VCaP (cell line): ENCODE data around the gene ALG2.
"Not testable (repeated sequence)": the region's sequence is repeated elsewhere in the genome, so short reads cannot be mapped to it uniquely, and the experiment has no call there.

Experiments
- H3K27ac ChIP-seq: fragments of 450-650 bp; 2 replicates; pipeline ENCODE4 v1.5.1; 2017
- TF ChIP-seq, protein P1 (sequence below): fragments of 450-650 bp; conservative IDR thresholded peaks from 2 replicates; pipeline ENCODE4 v1.5.1; 2017; ENCODE audit warnings: mild to moderate bottlenecking, moderate library complexity

ALG2 gene

DNA sequence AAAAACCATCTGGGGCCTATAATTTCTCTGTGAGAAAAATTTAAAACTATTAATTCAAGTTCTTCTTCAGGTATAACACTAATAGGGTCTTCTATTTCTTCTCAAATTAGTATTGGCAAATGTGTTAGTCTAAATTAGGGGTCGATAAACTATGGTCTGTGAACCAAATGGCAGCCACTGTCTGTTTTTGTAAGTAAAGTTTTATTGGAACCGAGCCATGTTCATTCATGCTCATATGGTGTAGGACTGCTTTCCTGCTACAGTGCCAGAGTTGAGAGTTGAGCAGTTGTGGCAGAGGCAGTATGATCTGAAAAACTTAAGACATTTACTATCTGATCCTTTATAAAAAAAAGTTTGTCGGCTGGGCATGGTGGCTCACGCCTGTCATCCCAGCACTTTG lies 29.4 kb upstream of the ALG2 start:
- no peak overlapping the region for H3K27ac ChIP-seq
- TF ChIP-seq, protein P1, sequence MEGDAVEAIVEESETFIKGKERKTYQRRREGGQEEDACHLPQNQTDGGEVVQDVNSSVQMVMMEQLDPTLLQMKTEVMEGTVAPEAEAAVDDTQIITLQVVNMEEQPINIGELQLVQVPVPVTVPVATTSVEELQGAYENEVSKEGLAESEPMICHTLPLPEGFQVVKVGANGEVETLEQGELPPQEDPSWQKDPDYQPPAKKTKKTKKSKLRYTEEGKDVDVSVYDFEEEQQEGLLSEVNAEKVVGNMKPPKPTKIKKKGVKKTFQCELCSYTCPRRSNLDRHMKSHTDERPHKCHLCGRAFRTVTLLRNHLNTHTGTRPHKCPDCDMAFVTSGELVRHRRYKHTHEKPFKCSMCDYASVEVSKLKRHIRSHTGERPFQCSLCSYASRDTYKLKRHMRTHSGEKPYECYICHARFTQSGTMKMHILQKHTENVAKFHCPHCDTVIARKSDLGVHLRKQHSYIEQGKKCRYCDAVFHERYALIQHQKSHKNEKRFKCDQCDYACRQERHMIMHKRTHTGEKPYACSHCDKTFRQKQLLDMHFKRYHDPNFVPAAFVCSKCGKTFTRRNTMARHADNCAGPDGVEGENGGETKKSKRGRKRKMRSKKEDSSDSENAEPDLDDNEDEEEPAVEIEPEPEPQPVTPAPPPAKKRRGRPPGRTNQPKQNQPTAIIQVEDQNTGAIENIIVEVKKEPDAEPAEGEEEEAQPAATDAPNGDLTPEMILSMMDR = no peak

DNA sequence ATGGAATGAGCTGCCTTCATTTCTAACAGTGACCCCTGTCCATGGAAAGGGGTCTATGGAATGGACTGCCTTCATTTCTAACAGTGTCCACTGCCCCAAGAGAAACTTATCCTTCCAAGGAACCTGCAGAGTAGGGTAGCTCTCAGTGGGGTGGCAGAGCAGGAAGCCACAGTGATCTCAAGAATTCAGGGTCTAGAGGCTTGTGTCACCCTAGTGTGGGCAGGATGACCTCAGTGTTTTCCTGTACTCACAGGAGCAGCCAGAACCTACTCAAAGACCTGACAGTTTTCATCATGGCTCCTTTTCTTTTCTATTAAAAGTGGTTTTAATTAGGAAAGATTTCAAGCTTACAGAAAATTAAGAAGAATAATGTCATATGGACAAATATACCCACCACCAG lies 27.9 kb upstream of the ALG2 start:
- TF ChIP-seq, protein P1 = no peak
- H3K27ac ChIP-seq = no peak overlapping the region

DNA sequence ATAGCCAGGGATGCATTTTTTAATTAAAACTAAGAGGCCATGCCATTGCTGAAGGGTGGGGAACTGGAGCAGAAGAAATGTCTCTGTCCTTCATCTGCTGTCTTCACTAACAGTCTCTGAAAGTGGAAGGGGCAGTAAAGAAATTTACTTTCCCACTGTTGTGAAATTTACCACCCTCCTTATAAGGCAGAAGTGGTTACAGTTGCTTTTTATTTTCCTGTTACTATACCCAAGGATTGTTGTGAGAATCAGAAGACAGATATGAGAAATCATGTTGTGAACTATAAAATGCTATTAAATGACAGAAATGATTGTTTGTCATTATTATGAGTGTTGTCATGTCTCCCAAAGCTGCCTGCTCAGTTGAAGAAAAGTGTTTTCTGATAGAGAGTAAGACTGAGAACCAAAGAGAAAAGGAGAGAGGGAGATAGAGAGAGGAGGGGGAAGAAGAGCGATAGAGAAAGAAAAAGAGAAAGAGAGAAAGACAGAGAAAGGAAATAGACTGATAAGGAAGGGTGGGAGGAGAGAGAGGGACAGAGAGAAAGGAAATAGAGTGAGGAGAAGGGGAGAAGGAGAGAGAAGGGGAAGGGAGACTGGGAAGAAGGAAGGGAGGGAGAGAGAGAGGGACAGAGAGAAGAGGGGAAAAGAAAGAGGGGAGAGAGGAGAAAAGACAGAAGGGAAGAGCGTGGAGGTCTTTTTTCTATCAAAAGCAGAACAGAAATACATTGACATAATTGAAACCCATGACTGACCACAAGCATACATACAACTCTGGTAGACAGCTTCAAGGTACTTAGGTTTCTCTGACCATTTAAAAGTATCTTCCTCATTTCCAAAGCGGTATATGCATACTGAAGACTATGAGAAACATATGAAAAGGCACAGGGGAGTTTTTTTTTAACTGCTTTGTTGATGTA lies 22.9 kb upstream of the ALG2 start:
- H3K27ac ChIP-seq = no peak overlapping the region

DNA sequence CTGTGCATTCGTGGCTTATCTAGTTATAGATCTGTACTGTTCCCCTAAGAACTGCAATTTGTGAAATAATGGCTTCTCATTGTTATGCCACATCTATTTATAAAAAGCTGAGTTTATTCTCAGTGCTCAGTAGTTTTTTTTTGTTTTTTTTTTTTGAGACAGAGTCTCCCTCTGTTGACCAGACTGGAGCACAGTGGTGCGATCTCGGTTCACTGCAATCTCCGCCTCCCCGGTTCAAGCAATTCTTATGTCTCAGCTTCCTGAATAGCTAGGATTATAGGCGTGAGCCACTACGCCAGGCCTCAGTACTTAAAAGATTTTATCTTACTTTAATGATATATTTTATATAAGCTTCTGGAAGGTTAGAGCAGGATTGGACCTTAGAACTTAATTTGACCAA lies 19.4 kb upstream of the ALG2 start:
- no peak overlapping the region for H3K27ac ChIP-seq

More for the DNA sequence above, 22.9 kb upstream of the ALG2 start:
- TF ChIP-seq, protein P1 = no peak

DNA sequence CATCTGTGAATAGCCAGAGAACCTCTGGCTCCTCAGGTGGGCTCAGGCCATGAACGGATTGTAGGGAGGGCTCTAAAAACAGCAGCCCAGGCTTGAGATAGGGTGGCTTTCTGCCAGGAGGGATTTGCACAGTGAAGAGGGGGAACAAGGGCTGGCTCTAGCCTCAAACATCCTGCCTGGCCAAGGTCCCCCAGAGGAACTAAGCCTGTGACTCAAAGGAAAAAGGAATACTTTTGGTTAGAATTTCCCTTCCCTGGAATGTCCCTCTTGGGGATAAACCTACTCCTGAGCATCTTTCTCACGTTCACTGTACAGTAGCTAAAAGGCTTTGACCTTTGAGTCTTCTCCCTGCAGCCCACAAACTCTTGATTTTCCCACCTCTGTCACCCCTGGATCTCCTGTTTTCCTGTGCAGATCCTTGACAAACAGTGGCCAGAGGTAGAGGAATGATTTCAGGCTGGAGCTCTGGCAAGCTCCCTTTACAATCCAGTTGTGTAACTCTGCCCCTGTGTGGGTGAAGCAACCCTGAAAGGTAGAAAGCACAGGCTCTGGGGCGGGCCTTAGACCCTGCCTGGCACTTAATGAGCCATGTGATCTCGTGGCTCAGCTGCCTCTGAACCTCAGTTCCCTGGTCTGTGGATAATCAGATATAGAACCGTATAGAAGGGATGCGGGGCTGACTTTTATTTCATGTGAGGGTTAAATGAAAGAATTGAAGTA lies 17.8 kb upstream of the ALG2 start:
- no peak overlapping the region for H3K27ac ChIP-seq
- TF ChIP-seq, protein P1 = no peak

More for the DNA sequence above, 19.4 kb upstream of the ALG2 start:
- TF ChIP-seq, protein P1 = no peak

DNA sequence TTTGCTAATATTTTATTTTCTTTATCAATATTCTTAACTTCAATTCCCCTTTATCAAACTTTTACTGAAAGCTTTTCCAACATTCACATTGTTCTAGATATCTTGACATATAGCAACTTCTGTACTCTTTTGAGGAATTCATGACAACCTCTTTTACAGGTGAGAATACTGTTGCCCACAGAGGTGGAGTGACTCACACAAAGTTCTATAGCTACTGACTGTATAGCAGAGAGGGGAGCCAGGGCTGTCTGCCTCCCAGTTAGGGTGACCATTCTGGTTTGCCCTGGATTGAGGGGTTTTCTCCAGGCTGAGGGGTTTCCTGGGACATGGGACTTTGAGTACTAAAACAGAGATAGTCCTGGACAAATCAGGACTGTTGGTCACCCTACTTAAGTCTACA lies 16.6 kb upstream of the ALG2 start:
- no peak overlapping the region for H3K27ac ChIP-seq
- TF ChIP-seq, protein P1 = no peak

DNA sequence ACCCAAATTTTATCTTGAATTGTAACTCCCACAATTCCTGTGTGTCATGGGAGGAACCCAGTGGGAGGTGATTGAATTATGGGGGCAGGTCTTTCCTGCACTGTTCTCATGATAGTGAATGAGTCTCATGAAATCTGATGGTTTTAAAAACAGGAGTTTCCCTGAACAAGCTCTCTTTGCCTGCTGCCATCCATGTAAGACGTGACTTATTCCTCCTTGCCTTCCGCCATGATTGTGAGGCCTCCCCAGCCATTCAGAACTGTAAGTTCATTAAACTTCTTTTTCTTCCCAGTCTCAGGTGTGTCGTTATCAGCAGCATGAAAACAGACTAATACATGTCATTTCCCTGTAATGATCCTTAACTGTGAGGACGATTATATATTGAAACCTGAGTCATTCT lies 16.1 kb upstream of the ALG2 start:
- H3K27ac ChIP-seq = not testable (repeated sequence)
